ENCODE results near the gene EN2. TPM values are rescaled to one million over a fixed set of nuclear protein-coding genes. Genes with fewer than 3 reads are reported as not detected.

The EN2 gene
- total and polyA plus RNA-seq, 5 donors from 2014 or later, result not detected

GRCh38 chr7:155509725-155510551 is 52.0 kb downstream of the EN2 start:
- Histone ChIP-seq H3K4me3 (ENCODE audit: low read depth, low read length) (no peak overlapping the region), H3K27me3 (ENCODE audit: control insufficient read depth, insufficient read depth, low read length) (peaks cover 66% of the 10 kb centered on the region), H3K27ac (ENCODE audit: insufficient read depth, low read length, poor library complexity, severe bottlenecking) (no peak overlapping the region), H3K36me3 (ENCODE audit: control insufficient read depth, insufficient read depth, low read length) (no peaks in the 10 kb centered on the region), H3K9me3 (ENCODE audit: control insufficient read depth in 2 of 2, low read length in 2 of 2) (no peaks in the 10 kb centered on the region), H3K4me1 (ENCODE audit: control insufficient read depth, insufficient read depth, low read length, poor library complexity, severe bottlenecking) (peaks cover 4% of the 10 kb centered on the region)
- H3K4me3 Mint-ChIP-seq, result peak overlapping the region in 1 of 4 donors; percentile 67
- no peak for DNase-seq
- H3K4me1 Mint-ChIP-seq, result peaks cover 0 to 29% (median 14%) of the 10 kb centered on the region in 4 donors
- no peak for ATAC-seq (ENCODE audit: low read depth in 2 of 2)
- peaks cover 85% of the 10 kb centered on the region for H3K27me3 Mint-ChIP-seq
- H3K36me3 Mint-ChIP-seq, result no peaks in the 10 kb centered on the region
- H3K27ac Mint-ChIP-seq, result no peak overlapping the region
- H3K9me3 Mint-ChIP-seq, result peaks cover 0 to 11% (median 2%) of the 10 kb centered on the region in 7 donors

- ATAC-seq (ENCODE audit: low read depth in 2 of 2) (no peak), DNase-seq (no peak)
- Histone ChIP-seq H3K4me1 (ENCODE audit: control insufficient read depth, insufficient read depth, low read length, poor library complexity, severe bottlenecking) (peaks cover 4% of the 10 kb centered on the region), H3K4me3 (ENCODE audit: low read depth, low read length) (no peak overlapping the region), H3K27me3 (ENCODE audit: control insufficient read depth, insufficient read depth, low read length) (peaks cover 55% of the 10 kb centered on the region), H3K9me3 (ENCODE audit: control insufficient read depth in 2 of 2, low read length in 2 of 2) (no peaks in the 10 kb centered on the region), H3K27ac (ENCODE audit: insufficient read depth, low read length, poor library complexity, severe bottlenecking) (no peak overlapping the region), H3K36me3 (ENCODE audit: control insufficient read depth, insufficient read depth, low read length) (no peaks in the 10 kb centered on the region)
- H3K4me3 Mint-ChIP-seq, result no peak overlapping the region
- H3K27ac Mint-ChIP-seq, result peak overlapping the region in 1 of 3 donors; percentile 32
- H3K9me3 Mint-ChIP-seq, result peaks cover 0 to 11% (median 2%) of the 10 kb centered on the region in 7 donors
- H3K36me3 Mint-ChIP-seq, result no peaks in the 10 kb centered on the region
- H3K27me3 Mint-ChIP-seq, result peaks cover 82% of the 10 kb centered on the region
- H3K4me1 Mint-ChIP-seq, result peaks cover 0 to 27% (median 14%) of the 10 kb centered on the region in 4 donors
Observed at GRCh38 chr7:155510975-155511701, 53.2 kb downstream of the EN2 start.

- Mint-ChIP-seq H3K27me3 (peaks cover 77% of the 10 kb centered on the region), H3K36me3 (no peaks in the 10 kb centered on the region), H3K4me3 (no peak overlapping the region), H3K4me1 (peaks cover 0 to 26% (median 13%) of the 10 kb centered on the region in 4 donors), H3K27ac (no peak overlapping the region), H3K9me3 (peaks cover 0 to 10% (median 2%) of the 10 kb centered on the region in 7 donors)
- ATAC-seq (ENCODE audit: low read depth in 2 of 2) (no peak), DNase-seq (no peak)
- no peaks in the 10 kb centered on the region for H3K36me3 ChIP-seq (ENCODE audit: control insufficient read depth, insufficient read depth, low read length)
- no peaks in the 10 kb centered on the region for H3K9me3 ChIP-seq (ENCODE audit: control insufficient read depth in 2 of 2, low read length in 2 of 2)
- H3K27me3 ChIP-seq (ENCODE audit: control insufficient read depth, insufficient read depth, low read length), result peaks cover 52% of the 10 kb centered on the region
- no peak overlapping the region for H3K27ac ChIP-seq (ENCODE audit: insufficient read depth, low read length, poor library complexity, severe bottlenecking)
- H3K4me3 ChIP-seq (ENCODE audit: low read depth, low read length), result no peak overlapping the region
- H3K4me1 ChIP-seq (ENCODE audit: control insufficient read depth, insufficient read depth, low read length, poor library complexity, severe bottlenecking), result peaks cover 4% of the 10 kb centered on the region
Observed at GRCh38 chr7:155511702-155511996, 53.7 kb downstream of the EN2 start.

GRCh38 chr7:155512246-155512887 is 54.4 kb downstream of the EN2 start:
- H3K9me3 Mint-ChIP-seq, result peaks cover 0 to 5% (median 0%) of the 10 kb centered on the region in 7 donors
- ATAC-seq (ENCODE audit: low read depth in 2 of 2) (no peak), DNase-seq (no peak)
- H3K27ac ChIP-seq (ENCODE audit: insufficient read depth, low read length, poor library complexity, severe bottlenecking), result no peak overlapping the region
- no peaks in the 10 kb centered on the region for H3K36me3 ChIP-seq (ENCODE audit: control insufficient read depth, insufficient read depth, low read length)
- H3K27ac Mint-ChIP-seq, result no peak overlapping the region
- peaks cover 0 to 20% (median 8%) of the 10 kb centered on the region in 4 donors for H3K4me1 Mint-ChIP-seq
- peaks cover 46% of the 10 kb centered on the region for H3K27me3 ChIP-seq (ENCODE audit: control insufficient read depth, insufficient read depth, low read length)
- H3K4me1 ChIP-seq (ENCODE audit: control insufficient read depth, insufficient read depth, low read length, poor library complexity, severe bottlenecking), result peaks cover 4% of the 10 kb centered on the region
- H3K4me3 ChIP-seq (ENCODE audit: low read depth, low read length), result no peak overlapping the region
- no peaks in the 10 kb centered on the region for H3K36me3 Mint-ChIP-seq
- peaks cover 70% of the 10 kb centered on the region for H3K27me3 Mint-ChIP-seq
- H3K4me3 Mint-ChIP-seq, result no peak overlapping the region
- no peaks in the 10 kb centered on the region for H3K9me3 ChIP-seq (ENCODE audit: control insufficient read depth in 2 of 2, low read length in 2 of 2)

GRCh38 chr7:155513543-155514285 is 55.8 kb downstream of the EN2 start:
- Histone ChIP-seq H3K36me3 (ENCODE audit: control insufficient read depth, insufficient read depth, low read length) (no peaks in the 10 kb centered on the region), H3K9me3 (ENCODE audit: control insufficient read depth in 2 of 2, low read length in 2 of 2) (no peaks in the 10 kb centered on the region), H3K4me3 (ENCODE audit: low read depth, low read length) (no peak overlapping the region), H3K4me1 (ENCODE audit: control insufficient read depth, insufficient read depth, low read length, poor library complexity, severe bottlenecking) (peaks cover 4% of the 10 kb centered on the region), H3K27ac (ENCODE audit: insufficient read depth, low read length, poor library complexity, severe bottlenecking) (no peak overlapping the region), H3K27me3 (ENCODE audit: control insufficient read depth, insufficient read depth, low read length) (peaks cover 33% of the 10 kb centered on the region)
- H3K27me3 Mint-ChIP-seq, result peaks cover 63% of the 10 kb centered on the region
- ATAC-seq (ENCODE audit: low read depth in 2 of 2) (no peak), DNase-seq (no peak)
- H3K27ac Mint-ChIP-seq, result no peak overlapping the region
- peaks cover 0 to 5% (median 0%) of the 10 kb centered on the region in 7 donors for H3K9me3 Mint-ChIP-seq
- no peak overlapping the region for H3K4me3 Mint-ChIP-seq
- H3K36me3 Mint-ChIP-seq, result no peaks in the 10 kb centered on the region
- peaks cover 0 to 17% (median 6%) of the 10 kb centered on the region in 4 donors for H3K4me1 Mint-ChIP-seq

- H3K4me1 ChIP-seq (ENCODE audit: control insufficient read depth, insufficient read depth, low read length, poor library complexity, severe bottlenecking), result peaks cover 4% of the 10 kb centered on the region
- ATAC-seq (ENCODE audit: low read depth in 2 of 2) (no peak), DNase-seq (no peak)
- Mint-ChIP-seq H3K9me3 (peaks cover 0 to 1% (median 0%) of the 10 kb centered on the region in 7 donors), H3K4me1 (peaks cover 0 to 13% (median 2%) of the 10 kb centered on the region in 4 donors), H3K27me3 (peaks cover 57% of the 10 kb centered on the region), H3K27ac (no peak overlapping the region), H3K36me3 (no peaks in the 10 kb centered on the region), H3K4me3 (no peak overlapping the region)
- no peaks in the 10 kb centered on the region for H3K9me3 ChIP-seq (ENCODE audit: control insufficient read depth in 2 of 2, low read length in 2 of 2)
- H3K27ac ChIP-seq (ENCODE audit: insufficient read depth, low read length, poor library complexity, severe bottlenecking), result no peak overlapping the region
- no peaks in the 10 kb centered on the region for H3K36me3 ChIP-seq (ENCODE audit: control insufficient read depth, insufficient read depth, low read length)
- no peak overlapping the region for H3K4me3 ChIP-seq (ENCODE audit: low read depth, low read length)
- peaks cover 31% of the 10 kb centered on the region for H3K27me3 ChIP-seq (ENCODE audit: control insufficient read depth, insufficient read depth, low read length)
Observed at GRCh38 chr7:155514296-155514695, 56.4 kb downstream of the EN2 start.
